Activated CD8-positive, alpha-beta T cell treated with anti-CD3 and anti-CD28 coated beads for 36 hours (primary cell): ENCODE results near the gene FAM240B. TPM values are rescaled to one million over a fixed set of nuclear protein-coding genes. Genes with fewer than 3 reads are reported as not detected.

Source experiments
- ATAC-seq: fragments of 200-7000 bp; cut with Tn5 transposase; one replicate; pipeline ENCODE4 v1.10.0; 2021; ENCODE audit warnings: mild to moderate bottlenecking, moderate library complexity
- CTCF ChIA-PET: fragments of 350-600 bp; sonication (Branson Sonifier 250); formaldehyde crosslinking; loops from one replicate; lab custom pipeline; 2021; ENCODE audit warnings: antibody characterized with exemption; lab: Charles Lee
- POLR2A ChIA-PET: fragments of 350-600 bp; sonication (Branson Sonifier 250); formaldehyde crosslinking; loops from one replicate; lab custom pipeline; 2021; ENCODE audit warnings: antibody characterized with exemption; lab: Charles Lee
- DNase-seq: peaks from one replicate; pipeline ENCODE4 v3.0.0-alpha.2; 2020
- H3K27ac Mint-ChIP-seq: one replicate; pipeline ENCODE4 v1.8.0; 2021; ENCODE audit warnings: mild to moderate bottlenecking, mixed read lengths
- H3K27me3 Mint-ChIP-seq: one replicate; pipeline ENCODE4 v1.8.0; 2021; ENCODE audit warnings: mixed read lengths
- H3K36me3 Mint-ChIP-seq: one replicate; pipeline ENCODE4 v1.8.0; 2021; ENCODE audit warnings: low read depth, mixed read lengths
- H3K4me1 Mint-ChIP-seq: one replicate; pipeline ENCODE4 v1.8.0; 2021; ENCODE audit warnings: low read depth, mixed read lengths
- H3K4me3 Mint-ChIP-seq: one replicate; pipeline ENCODE4 v1.8.0; 2021; ENCODE audit warnings: mild to moderate bottlenecking, moderate library complexity, mixed read lengths
- H3K9me3 Mint-ChIP-seq: one replicate; pipeline ENCODE4 v1.8.0; 2021; ENCODE audit warnings: mixed read lengths
- intact Hi-C: fragments of 100-400 bp; cut with micrococcal nuclease; formaldehyde crosslinking; loops from one replicate; pipeline ENCODE4 v1.10.0; 2022
- total RNA-seq, 2 experiments: library from RNA; stranded (reverse); gene quantifications; one replicate each; pipeline ENCODE4 v1.2.3, GENCODE V29; 2021
- TF ChIP-seq, protein P1 (sequence below): fragments of 200-600 bp; IDR thresholded peaks from one replicate; pipeline ENCODE4 v1.8.0; 2022; ENCODE audit warnings: antibody characterized with exemption, mild to moderate bottlenecking

Gene FAM240B
- total RNA-seq, 2 experiments from 2014 or later: not detected

DNA sequence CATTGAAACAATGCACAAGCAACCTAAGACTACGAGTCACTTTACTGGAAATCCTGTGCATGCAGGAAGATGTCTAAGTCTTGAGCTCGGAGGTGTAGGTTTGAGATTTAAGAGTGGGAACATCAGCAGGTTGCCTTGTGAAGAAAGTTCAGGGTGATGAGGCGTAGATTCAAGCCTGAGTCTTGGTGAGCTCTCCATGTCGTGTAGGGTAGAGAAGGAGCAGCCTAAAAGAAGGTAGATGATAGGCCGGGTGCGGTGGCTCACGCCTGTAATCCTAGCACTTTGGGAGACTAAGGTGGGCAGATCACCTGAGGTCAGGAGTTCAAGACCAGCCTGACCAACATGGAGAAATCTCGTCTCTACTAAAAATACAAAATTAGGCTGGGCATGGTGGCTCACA, 69.4 kb downstream of the FAM240B start:
- H3K36me3 Mint-ChIP-seq: no peaks in the 10 kb centered on the region
- TF ChIP-seq, protein P1, sequence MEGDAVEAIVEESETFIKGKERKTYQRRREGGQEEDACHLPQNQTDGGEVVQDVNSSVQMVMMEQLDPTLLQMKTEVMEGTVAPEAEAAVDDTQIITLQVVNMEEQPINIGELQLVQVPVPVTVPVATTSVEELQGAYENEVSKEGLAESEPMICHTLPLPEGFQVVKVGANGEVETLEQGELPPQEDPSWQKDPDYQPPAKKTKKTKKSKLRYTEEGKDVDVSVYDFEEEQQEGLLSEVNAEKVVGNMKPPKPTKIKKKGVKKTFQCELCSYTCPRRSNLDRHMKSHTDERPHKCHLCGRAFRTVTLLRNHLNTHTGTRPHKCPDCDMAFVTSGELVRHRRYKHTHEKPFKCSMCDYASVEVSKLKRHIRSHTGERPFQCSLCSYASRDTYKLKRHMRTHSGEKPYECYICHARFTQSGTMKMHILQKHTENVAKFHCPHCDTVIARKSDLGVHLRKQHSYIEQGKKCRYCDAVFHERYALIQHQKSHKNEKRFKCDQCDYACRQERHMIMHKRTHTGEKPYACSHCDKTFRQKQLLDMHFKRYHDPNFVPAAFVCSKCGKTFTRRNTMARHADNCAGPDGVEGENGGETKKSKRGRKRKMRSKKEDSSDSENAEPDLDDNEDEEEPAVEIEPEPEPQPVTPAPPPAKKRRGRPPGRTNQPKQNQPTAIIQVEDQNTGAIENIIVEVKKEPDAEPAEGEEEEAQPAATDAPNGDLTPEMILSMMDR: no peak
- peaks cover 7% of the 10 kb centered on the region for H3K27me3 Mint-ChIP-seq
- DNase-seq (no peak), ATAC-seq (no peak)
- intact Hi-C loops: loop anchor here (10.0 kb wide), 1 partner anchor 54 kb away; no protein-coding TSS in a partner anchor
- H3K9me3 Mint-ChIP-seq: no peaks in the 10 kb centered on the region
- ChIA-PET POLR2A (no interaction called here), CTCF (no interaction called here)
- H3K27ac Mint-ChIP-seq: no peak overlapping the region
- H3K4me3 Mint-ChIP-seq: no peak overlapping the region
- no peaks in the 10 kb centered on the region for H3K4me1 Mint-ChIP-seq

DNA sequence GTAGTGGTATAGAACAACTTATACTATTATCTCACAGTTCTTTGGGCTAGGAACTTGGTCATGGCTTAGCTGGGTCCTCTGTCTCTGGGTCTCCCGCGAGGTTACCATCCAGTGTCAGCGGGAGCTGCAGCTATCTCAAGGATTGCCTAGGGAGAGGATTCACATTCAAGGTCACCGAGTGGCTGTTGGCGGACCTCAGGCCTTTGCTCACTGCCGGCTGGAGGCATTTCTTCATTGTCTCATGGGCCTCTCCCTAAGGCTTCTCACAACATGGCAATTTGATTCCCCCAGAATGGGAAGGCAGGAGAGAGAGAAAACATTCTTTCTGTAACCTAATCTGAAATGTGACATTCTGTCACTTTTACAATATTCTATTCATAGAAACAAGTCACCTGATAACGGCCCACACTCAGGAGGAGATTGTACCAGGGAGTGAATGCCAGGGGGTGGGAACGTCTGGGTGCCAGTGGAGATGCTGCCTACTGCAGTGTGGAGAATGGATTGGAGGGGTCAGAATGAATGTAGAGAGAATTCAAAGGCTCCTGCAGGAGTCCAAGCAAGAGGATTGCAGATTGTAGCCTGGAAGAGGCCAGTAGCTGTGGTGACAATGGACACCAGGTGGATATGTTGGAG, 70.1 kb downstream of the FAM240B start:
- ATAC-seq (no peak), DNase-seq (no peak)
- Mint-ChIP-seq H3K4me3 (no peak overlapping the region), H3K36me3 (no peaks in the 10 kb centered on the region), H3K9me3 (no peaks in the 10 kb centered on the region), H3K27me3 (peaks cover 7% of the 10 kb centered on the region), H3K4me1 (no peaks in the 10 kb centered on the region), H3K27ac (no peak overlapping the region)
- intact Hi-C loops: loop anchor here (10.0 kb wide), 1 partner anchor 55 kb away; no protein-coding TSS in a partner anchor
- ChIA-PET CTCF (no interaction called here), POLR2A (no interaction called here)
- TF ChIP-seq, protein P1: no peak

DNA sequence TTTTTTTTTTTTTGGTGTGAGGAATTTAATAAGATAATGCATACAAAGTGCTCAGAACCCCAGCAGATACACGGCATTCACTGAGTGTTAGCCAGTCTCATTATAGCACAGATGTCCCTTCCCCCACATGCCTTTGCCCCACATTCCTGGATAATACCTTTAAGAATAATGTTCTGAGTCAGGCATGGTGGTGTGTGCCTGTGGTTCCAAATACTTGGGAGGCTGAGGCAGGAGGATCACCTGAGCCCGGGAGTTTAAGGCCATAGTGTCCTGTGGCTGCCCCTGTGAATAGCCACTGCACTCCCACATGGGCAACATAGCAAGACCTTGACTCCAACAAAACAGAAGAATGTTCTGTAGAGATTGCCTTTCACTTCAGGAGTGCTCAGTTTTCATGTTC, 75.3 kb downstream of the FAM240B start:
- ChIA-PET CTCF (no interaction called here), POLR2A (no interaction called here)
- no peak for DNase-seq
- H3K27ac Mint-ChIP-seq: no peak overlapping the region
- H3K4me1 Mint-ChIP-seq: no peaks in the 10 kb centered on the region
- H3K4me3 Mint-ChIP-seq: no peak overlapping the region
- intact Hi-C loops: no loop called here
- no peaks in the 10 kb centered on the region for H3K36me3 Mint-ChIP-seq
- ATAC-seq: no peak
- H3K9me3 Mint-ChIP-seq: no peaks in the 10 kb centered on the region
- TF ChIP-seq, protein P1: no peak
- peaks cover 9% of the 10 kb centered on the region for H3K27me3 Mint-ChIP-seq

Other genes starting within 250 kb of the FAM240B start
- gene ANKRD18A, start 99.5 kb downstream of the FAM240B start, total RNA-seq: 1 to 10 TPM in 1 of 2 experiments, under 1 TPM in 1; 0.85 to 2.3 TPM